CD4-positive, alpha-beta T cell treated with Interleukin-2 at 100 ng/mL for 4 hours (primary cell): ENCODE data around the gene C16orf89.
"Not testable (repeated sequence)": the region's sequence is repeated elsewhere in the genome, so short reads cannot be mapped to it uniquely, and the experiment has no call there.

Source experiments
- DNase-seq: peaks from one replicate; pipeline ENCODE4 v3.0.0-alpha.2; 2020; ENCODE audit warnings: low spot score

C16orf89 gene

GRCh38 chr16:5059386-5060072 lies 6.2 kb downstream of the C16orf89 start:
- no peak for DNase-seq

GRCh38 chr16:5058476-5058875 lies 7.3 kb downstream of the C16orf89 start:
- no peak for DNase-seq

- peak; percentile 35 for DNase-seq
Observed at GRCh38 chr16:5056352-5056751, 9.4 kb downstream of the C16orf89 start.

GRCh38 chr16:5054876-5055865 lies 10.6 kb downstream of the C16orf89 start:
- no peak for DNase-seq

- DNase-seq: no peak
Observed at GRCh38 chr16:5046914-5047313, 18.8 kb downstream of the C16orf89 start.

GRCh38 chr16:5045499-5046115 lies 20.1 kb downstream of the C16orf89 start:
- no peak for DNase-seq

- not testable (repeated sequence) for DNase-seq
Observed at GRCh38 chr16:5044581-5044980, 21.2 kb downstream of the C16orf89 start.

GRCh38 chr16:5044011-5044540 lies 21.7 kb downstream of the C16orf89 start:
- DNase-seq: no peak

GRCh38 chr16:5042574-5043171 lies 23.1 kb downstream of the C16orf89 start:
- DNase-seq: no peak

GRCh38 chr16:5041600-5042133 lies 24.1 kb downstream of the C16orf89 start:
- no peak for DNase-seq

- DNase-seq: no peak
Observed at GRCh38 chr16:5040451-5040850, 25.3 kb downstream of the C16orf89 start.

- no peak for DNase-seq
Observed at GRCh38 chr16:5036228-5037156, 29.3 kb downstream of the C16orf89 start.

GRCh38 chr16:5035909-5036227 lies 29.9 kb downstream of the C16orf89 start:
- no peak for DNase-seq

- no peak for DNase-seq
Observed at GRCh38 chr16:5034167-5034523, 31.6 kb downstream of the C16orf89 start.

- DNase-seq: peak; percentile 87
Observed at GRCh38 chr16:5033256-5034166, 32.2 kb downstream of the C16orf89 start, which contains the start of gene NAGPA. NAGPA (minus strand) TSS chr16:5033935; CDS start chr16:5033914, 21 bp downstream.

GRCh38 chr16:5032748-5033167 lies 33.0 kb downstream of the C16orf89 start:
- no peak for DNase-seq

- DNase-seq: no peak
Observed at GRCh38 chr16:5031601-5032000, 34.2 kb downstream of the C16orf89 start.

GRCh38 chr16:5030251-5030870 lies 35.4 kb downstream of the C16orf89 start:
- DNase-seq: no peak

- no peak for DNase-seq
Observed at GRCh38 chr16:5028950-5029475, 36.7 kb downstream of the C16orf89 start.
